ENCODE data around the gene TTYH3.

DNA sequence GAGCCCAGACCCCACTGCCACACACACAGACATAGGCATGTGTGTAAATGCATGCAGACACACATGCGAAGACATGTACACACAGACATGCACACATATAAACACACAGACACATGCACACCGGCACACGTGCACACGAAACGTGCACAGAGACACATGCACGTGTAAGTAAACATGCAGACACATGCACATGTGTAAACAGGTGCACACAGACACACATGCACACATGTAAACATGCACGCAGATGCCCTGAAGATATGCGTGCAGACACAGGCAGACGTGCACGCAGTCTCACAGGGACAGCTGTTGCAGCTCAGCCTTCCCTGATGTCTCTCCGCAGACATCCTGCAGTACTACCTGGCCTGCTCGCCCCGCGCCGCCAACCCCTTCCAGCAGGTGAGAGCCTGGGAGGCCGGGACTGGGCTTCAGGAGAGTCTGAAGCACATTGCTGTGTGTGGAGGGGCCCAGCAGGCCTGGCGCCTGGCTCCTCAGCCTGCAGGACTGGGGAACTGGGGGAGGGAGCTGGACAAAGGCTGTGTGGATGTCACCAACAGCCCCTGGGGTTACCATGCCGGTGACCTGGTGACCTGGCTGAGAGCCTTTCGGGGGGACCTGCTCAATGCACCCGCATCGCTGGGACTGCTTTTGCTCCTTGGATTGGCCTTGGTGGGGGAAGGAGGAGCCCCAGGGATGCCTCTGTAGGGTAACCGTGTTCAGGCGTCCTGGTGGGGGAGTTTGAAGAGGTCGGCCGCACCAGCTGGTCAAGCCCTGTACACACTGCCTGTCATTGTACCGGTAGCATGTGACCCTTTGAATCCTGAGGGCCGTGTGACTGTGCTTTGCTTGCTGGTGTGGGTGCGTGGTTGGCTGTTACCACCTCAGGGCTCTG lies 20.3 kb downstream of the TTYH3 start:
- TF ChIP-seq, protein P1, sequence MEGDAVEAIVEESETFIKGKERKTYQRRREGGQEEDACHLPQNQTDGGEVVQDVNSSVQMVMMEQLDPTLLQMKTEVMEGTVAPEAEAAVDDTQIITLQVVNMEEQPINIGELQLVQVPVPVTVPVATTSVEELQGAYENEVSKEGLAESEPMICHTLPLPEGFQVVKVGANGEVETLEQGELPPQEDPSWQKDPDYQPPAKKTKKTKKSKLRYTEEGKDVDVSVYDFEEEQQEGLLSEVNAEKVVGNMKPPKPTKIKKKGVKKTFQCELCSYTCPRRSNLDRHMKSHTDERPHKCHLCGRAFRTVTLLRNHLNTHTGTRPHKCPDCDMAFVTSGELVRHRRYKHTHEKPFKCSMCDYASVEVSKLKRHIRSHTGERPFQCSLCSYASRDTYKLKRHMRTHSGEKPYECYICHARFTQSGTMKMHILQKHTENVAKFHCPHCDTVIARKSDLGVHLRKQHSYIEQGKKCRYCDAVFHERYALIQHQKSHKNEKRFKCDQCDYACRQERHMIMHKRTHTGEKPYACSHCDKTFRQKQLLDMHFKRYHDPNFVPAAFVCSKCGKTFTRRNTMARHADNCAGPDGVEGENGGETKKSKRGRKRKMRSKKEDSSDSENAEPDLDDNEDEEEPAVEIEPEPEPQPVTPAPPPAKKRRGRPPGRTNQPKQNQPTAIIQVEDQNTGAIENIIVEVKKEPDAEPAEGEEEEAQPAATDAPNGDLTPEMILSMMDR (conservative IDR thresholded peaks at IDR 0.05 in 1 of 2, IDR thresholded peaks at IDR 0.05 in 1 of 2; ENCODE audit: low read depth in 1 of 2, low read length in 2 of 2) = no peak
- TF ChIP-seq EZH2 (IDR thresholded peaks at IDR 0.05; ENCODE audit: low read length, missing control alignments) = no peak

Measured in fibroblast of lung (primary cell).